KMS-11 (cell line): ENCODE results near the gene MIA3.
A peak's percentile ranks its signal among the peaks of the same experiment; 100 is the strongest.

Experiments
- H2AFZ ChIP-seq: fragments of 200-600 bp; sonication (generic); 2 replicates; pipeline ENCODE4 v1.6.1; 2016; ENCODE audit warnings: antibody characterized with exemption, mixed run types, low read depth
- H3K27ac ChIP-seq: fragments of 200-600 bp; sonication (generic); 2 replicates; pipeline ENCODE4 v1.6.1; 2016; ENCODE audit warnings: mild to moderate bottlenecking, mixed run types
- H3K27me3 ChIP-seq: fragments of 200-600 bp; sonication (generic); 2 replicates; pipeline ENCODE4 v1.6.1; 2017; ENCODE audit warnings: mild to moderate bottlenecking, low read depth, mixed run types, moderate library complexity; ENCODE audit not compliant: insufficient read depth
- H3K36me3 ChIP-seq: fragments of 200-600 bp; sonication (generic); 2 replicates; pipeline ENCODE4 v1.6.1; 2017; ENCODE audit warnings: mild to moderate bottlenecking, mixed run types; ENCODE audit not compliant: insufficient read depth
- H3K4me1 ChIP-seq: fragments of 200-600 bp; sonication (generic); 2 replicates; pipeline ENCODE4 v1.6.1; 2016; ENCODE audit warnings: mild to moderate bottlenecking, low read depth, mixed run types; ENCODE audit not compliant: poor library complexity, severe bottlenecking
- H3K4me2 ChIP-seq: fragments of 200-600 bp; sonication (generic); 2 replicates; pipeline ENCODE4 v1.7.0; 2016; ENCODE audit warnings: mild to moderate bottlenecking, mixed run types
- H3K4me3 ChIP-seq: fragments of 200-600 bp; sonication (generic); IDR thresholded peaks from 2 replicates; pipeline ENCODE4 v1.6.1; 2017; ENCODE audit warnings: low read depth, low read length, mixed read lengths; ENCODE audit not compliant: insufficient read depth
- H3K79me2 ChIP-seq: fragments of 200-600 bp; sonication (generic); 2 replicates; pipeline ENCODE4 v1.6.1; 2016; ENCODE audit warnings: low read depth, mixed run types; ENCODE audit not compliant: insufficient read depth
- H3K9ac ChIP-seq: fragments of 200-600 bp; sonication (generic); 2 replicates; pipeline ENCODE4 v1.6.1; 2016; ENCODE audit warnings: mild to moderate bottlenecking, mixed run types
- H4K20me1 ChIP-seq: fragments of 200-600 bp; sonication (generic); 2 replicates; pipeline ENCODE4 v1.6.1; 2016; ENCODE audit warnings: mild to moderate bottlenecking, mixed run types; ENCODE audit not compliant: insufficient read depth
- CTCF ChIP-seq: fragments of 200-600 bp; sonication (generic); conservative IDR thresholded peaks from 2 replicates; pipeline ENCODE4 v1.6.1; 2017; ENCODE audit warnings: low read depth, mild to moderate bottlenecking, antibody characterized with exemption, low read length, moderate library complexity, mixed read lengths

MIA3 gene

DNA sequence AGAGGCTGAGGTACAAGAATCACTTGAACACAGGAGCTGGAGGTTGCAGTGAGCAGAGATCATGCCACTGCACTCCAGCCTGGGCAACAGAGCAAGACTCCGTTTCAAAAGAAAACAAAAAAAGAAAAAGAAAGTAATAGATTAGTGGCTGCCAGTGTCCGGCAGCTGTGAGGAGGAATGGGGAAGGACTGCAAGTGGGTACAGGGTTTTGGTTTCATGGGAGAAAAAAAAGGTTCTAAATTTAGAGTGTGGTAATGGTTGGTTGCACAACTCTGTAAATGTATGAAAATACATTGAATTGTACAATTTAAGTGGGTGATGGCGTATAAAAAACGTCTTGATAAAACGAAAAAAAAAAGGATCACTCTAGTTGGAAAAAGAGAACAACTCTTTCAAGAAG, 34.8 kb upstream of the MIA3 start:
- Histone ChIP-seq H3K79me2 (no peaks in the 10 kb centered on the region), H3K27ac (no peak overlapping the region), H3K27me3 (no peaks in the 10 kb centered on the region), H3K4me1 (peaks cover 19% of the 10 kb centered on the region), H2AFZ (no peak overlapping the region), H3K4me2 (peak overlapping the region; percentile 22), H3K4me3 (no peak overlapping the region), H3K36me3 (peaks cover 7% of the 10 kb centered on the region; the same call in 1 of the 2 replicates), H3K9ac (no peak overlapping the region), H4K20me1 (no peaks in the 10 kb centered on the region)
- no peak for TF ChIP-seq CTCF

DNA sequence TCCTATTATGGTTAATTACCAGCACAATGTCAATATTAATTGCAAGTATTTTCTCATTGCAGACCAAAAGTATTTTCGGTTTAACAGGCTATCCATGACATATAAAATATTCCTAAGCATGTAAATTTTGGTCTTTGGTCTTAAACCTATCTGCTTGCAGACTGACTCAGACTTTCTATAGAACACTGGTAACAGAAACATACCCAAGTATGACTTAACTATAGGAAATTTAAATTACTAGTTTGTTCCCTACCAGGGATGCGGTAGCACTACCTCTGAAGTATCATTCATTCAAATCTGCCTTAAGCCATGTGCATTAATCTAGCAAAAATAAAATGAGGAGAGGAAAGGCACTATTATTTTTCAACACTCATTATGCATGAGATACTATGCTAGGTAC, 31.1 kb upstream of the MIA3 start:
- H3K27ac ChIP-seq: no peak overlapping the region
- no peak overlapping the region for H2AFZ ChIP-seq
- no peak for TF ChIP-seq CTCF
- no peaks in the 10 kb centered on the region for H3K27me3 ChIP-seq
- H4K20me1 ChIP-seq: no peaks in the 10 kb centered on the region
- H3K9ac ChIP-seq: no peak overlapping the region
- H3K36me3 ChIP-seq: peaks cover 7% of the 10 kb centered on the region; the same call in 1 of the 2 replicates
- no peaks in the 10 kb centered on the region for H3K79me2 ChIP-seq
- no peak overlapping the region for H3K4me2 ChIP-seq
- peaks cover 33% of the 10 kb centered on the region for H3K4me1 ChIP-seq
- H3K4me3 ChIP-seq: no peak overlapping the region

DNA sequence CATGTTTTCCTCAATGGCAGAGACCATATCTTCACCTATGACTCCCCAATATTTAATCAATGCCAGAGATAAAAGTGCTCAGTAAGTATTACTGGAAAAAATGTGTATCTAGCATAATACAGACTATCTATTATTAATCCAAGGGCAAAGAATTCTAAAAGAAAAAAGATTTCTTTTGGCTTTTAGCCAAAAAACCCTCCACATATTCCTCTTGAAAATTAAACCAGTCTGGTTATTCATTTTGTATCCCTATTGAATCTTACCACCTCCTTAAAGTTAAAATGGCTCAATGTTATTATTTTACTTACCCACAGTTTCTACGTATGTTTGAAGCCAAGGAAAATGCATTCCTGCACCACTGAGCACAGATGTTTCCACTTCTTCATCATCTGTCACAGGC, 29.8 kb upstream of the MIA3 start:
- Histone ChIP-seq H3K9ac (no peak overlapping the region), H2AFZ (no peak overlapping the region), H3K4me2 (no peak overlapping the region; the same call in 1 of the 2 replicates), H3K4me3 (no peak overlapping the region), H4K20me1 (no peaks in the 10 kb centered on the region), H3K27me3 (no peaks in the 10 kb centered on the region), H3K79me2 (no peaks in the 10 kb centered on the region), H3K4me1 (peaks cover 26% of the 10 kb centered on the region), H3K27ac (no peak overlapping the region), H3K36me3 (no peaks in the 10 kb centered on the region; the same call in 1 of the 2 replicates)
- no peak for TF ChIP-seq CTCF

- Histone ChIP-seq H2AFZ (peak within 1 kb of the TSS; percentile 88), H3K79me2 (no peaks in the 10 kb centered on the region), H3K27me3 (no peaks in the 10 kb centered on the region), H3K4me2 (peak within 1 kb of the TSS; percentile 90), H3K9ac (peak within 1 kb of the TSS; percentile 43), H3K4me1 (peaks cover 14% of the 10 kb centered on the region), H4K20me1 (no peaks in the 10 kb centered on the region), H3K36me3 (no peaks in the 10 kb centered on the region; the same call in 1 of the 2 replicates), H3K4me3 (peak within 1 kb of the TSS; percentile 43), H3K27ac (peak within 1 kb of the TSS; percentile 13)
- TF ChIP-seq CTCF: no peak
Measured at GRCh38 chr1:222589462-222590302, 28.2 kb upstream of the MIA3 start, which contains the start of gene TAF1A. Gene TAF1A, minus strand, starts transcription at chr1:222589933.
